ENCODE results near the gene PRICKLE2.

- TF ChIP-seq SPI1 (IDR thresholded peaks at IDR 0.05; ENCODE audit: low read depth, low read length) (no peak), POLR2AphosphoS5 (IDR thresholded peaks at IDR 0.05; ENCODE audit: low read depth, low read length) (no peak), POLR2A (IDR thresholded peaks at IDR 0.05; ENCODE audit: low read depth, low read length) (no peak), TAF1 (IDR thresholded peaks at IDR 0.05; ENCODE audit: low read depth, low read length) (no peak), PAX5 (IDR thresholded peaks at IDR 0.05; ENCODE audit: insufficient read depth, low read length, severe bottlenecking) (no peak)
These were observed 2.7 kb downstream of the PRICKLE2 start for GRCh38 chr3:64222501-64223111.

All from GM12891 (cell line).